GM12892 (cell line): ENCODE data around the gene CACNB1.
A peak's percentile ranks its signal among the peaks of the same experiment; 100 is the strongest.

Experiments used
- DNase-seq: peaks from one replicate; pipeline ENCODE4 v3.0.0; 2011; ENCODE audit not compliant: insufficient read length
- FAIRE-seq: peaks from 2 replicates; lab custom pipeline; 2011; peaks lifted over from hg19 to GRCh38; lab: Jason Lieb, UNC
- POLR2A ChIP-seq: IDR thresholded peaks from 2 replicates; pipeline ENCODE4 v1.6.1; 2011; ENCODE audit warnings: low read depth, low read length, control low read depth
- POLR2AphosphoS5 ChIP-seq: IDR thresholded peaks from 2 replicates; pipeline ENCODE4 v1.6.1; 2011; ENCODE audit warnings: low read depth, low read length, control low read depth
- TAF1 ChIP-seq: IDR thresholded peaks from 2 replicates; pipeline ENCODE4 v1.6.1; 2011; ENCODE audit warnings: low read depth, mild to moderate bottlenecking, control low read depth, low read length, borderline replicate concordance

Gene CACNB1

GRCh38 chr17:39195568-39196160 is 1.8 kb downstream of the CACNB1 start:
- FAIRE-seq, result peak; percentile 77

GRCh38 chr17:39194985-39195524 is 2.4 kb downstream of the CACNB1 start:
- FAIRE-seq (no peak), DNase-seq (no peak)
- TF ChIP-seq POLR2AphosphoS5 (no peak), POLR2A (no peak), TAF1 (no peak)

More at GRCh38 chr17:39195568-39196160, 1.8 kb downstream of the CACNB1 start:
- no peak for DNase-seq
- TF ChIP-seq POLR2A (no peak), TAF1 (no peak), POLR2AphosphoS5 (no peak)

GRCh38 chr17:39194089-39194984 is 3.1 kb downstream of the CACNB1 start:
- no peak for FAIRE-seq
- no peak for TF ChIP-seq TAF1
- DNase-seq, result no peak

GRCh38 chr17:39193346-39193745 is 4.1 kb downstream of the CACNB1 start:
- no peak for TF ChIP-seq POLR2AphosphoS5
- no peak for TF ChIP-seq POLR2A
- no peak for TF ChIP-seq TAF1
- no peak for FAIRE-seq
- no peak for DNase-seq

- no peak for FAIRE-seq
- TF ChIP-seq POLR2A, result no peak
- no peak for TF ChIP-seq TAF1
- no peak for TF ChIP-seq POLR2AphosphoS5
Observed at GRCh38 chr17:39192901-39193300, 4.6 kb downstream of the CACNB1 start.

GRCh38 chr17:39191750-39192510 is 5.5 kb downstream of the CACNB1 start:
- DNase-seq (no peak), FAIRE-seq (no peak)
- no peak for TF ChIP-seq POLR2A
- TF ChIP-seq TAF1, result no peak
- TF ChIP-seq POLR2AphosphoS5, result no peak

More at GRCh38 chr17:39192901-39193300, 4.6 kb downstream of the CACNB1 start:
- DNase-seq, result no peak

GRCh38 chr17:39187152-39187830 is 10.2 kb downstream of the CACNB1 start:
- no peak for FAIRE-seq
- DNase-seq, result no peak
- no peak for TF ChIP-seq POLR2A
- no peak for TF ChIP-seq TAF1
- TF ChIP-seq POLR2AphosphoS5, result no peak

- no peak for DNase-seq
- FAIRE-seq, result no peak
- no peak for TF ChIP-seq POLR2AphosphoS5
- TF ChIP-seq POLR2A, result no peak
- TF ChIP-seq TAF1, result no peak
Observed at GRCh38 chr17:39186481-39187002, 10.9 kb downstream of the CACNB1 start.

GRCh38 chr17:39183720-39184119 is 13.7 kb downstream of the CACNB1 start:
- TF ChIP-seq POLR2A (no peak), TAF1 (no peak), POLR2AphosphoS5 (no peak)
- FAIRE-seq (no peak), DNase-seq (no peak)

GRCh38 chr17:39183045-39183444 is 14.4 kb downstream of the CACNB1 start:
- FAIRE-seq, result no peak
- DNase-seq, result no peak
- TF ChIP-seq POLR2AphosphoS5 (no peak), POLR2A (no peak), TAF1 (no peak)
